GM12872 (cell line): Measurements from ENCODE around the gene WDR54.

Source experiments
- TF ChIP-seq, protein P1 (sequence below): IDR thresholded peaks from 3 replicates; pipeline ENCODE4 v1.5.1; 2011; ENCODE audit warnings: low read depth, mild to moderate bottlenecking, low read length, moderate library complexity; ENCODE audit not compliant: insufficient read depth

WDR54 gene

DNA sequence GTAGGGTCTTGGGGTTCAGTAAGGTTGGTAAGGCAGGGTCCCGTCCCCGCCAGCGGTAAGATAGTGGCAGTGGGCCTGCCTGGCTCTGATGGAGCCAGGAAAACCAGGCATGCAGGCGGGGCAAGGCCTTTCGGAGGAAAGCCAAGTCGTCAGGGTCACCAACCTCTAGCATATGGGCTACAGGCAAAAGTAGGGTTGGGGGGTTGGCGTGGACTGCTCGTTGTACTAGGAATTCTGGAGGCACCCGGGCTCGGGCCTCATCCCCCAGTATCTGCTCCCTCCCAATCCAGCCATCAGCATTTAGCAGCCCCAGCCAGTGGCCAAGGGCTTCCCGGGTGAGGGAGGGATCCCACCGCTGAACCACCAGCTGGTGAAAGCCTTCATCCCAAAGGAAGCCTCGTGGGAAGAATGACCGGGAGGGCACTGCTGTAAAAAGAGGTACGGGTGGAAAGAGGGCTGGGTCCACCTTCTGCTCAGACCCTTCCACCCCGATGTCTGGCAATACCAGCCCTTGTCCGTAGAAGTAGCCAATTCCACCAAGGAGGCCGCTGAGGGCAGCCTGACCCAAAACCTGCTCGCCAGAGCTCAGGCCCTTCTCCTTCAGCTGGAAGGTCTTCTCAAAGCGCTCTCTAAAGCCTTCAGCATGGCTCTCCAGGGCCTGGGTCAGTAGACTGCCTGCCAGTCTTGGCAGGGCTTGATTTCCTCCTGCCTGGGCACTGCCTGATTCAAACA, 40.7 kb downstream of the WDR54 start:
- TF ChIP-seq, protein P1, sequence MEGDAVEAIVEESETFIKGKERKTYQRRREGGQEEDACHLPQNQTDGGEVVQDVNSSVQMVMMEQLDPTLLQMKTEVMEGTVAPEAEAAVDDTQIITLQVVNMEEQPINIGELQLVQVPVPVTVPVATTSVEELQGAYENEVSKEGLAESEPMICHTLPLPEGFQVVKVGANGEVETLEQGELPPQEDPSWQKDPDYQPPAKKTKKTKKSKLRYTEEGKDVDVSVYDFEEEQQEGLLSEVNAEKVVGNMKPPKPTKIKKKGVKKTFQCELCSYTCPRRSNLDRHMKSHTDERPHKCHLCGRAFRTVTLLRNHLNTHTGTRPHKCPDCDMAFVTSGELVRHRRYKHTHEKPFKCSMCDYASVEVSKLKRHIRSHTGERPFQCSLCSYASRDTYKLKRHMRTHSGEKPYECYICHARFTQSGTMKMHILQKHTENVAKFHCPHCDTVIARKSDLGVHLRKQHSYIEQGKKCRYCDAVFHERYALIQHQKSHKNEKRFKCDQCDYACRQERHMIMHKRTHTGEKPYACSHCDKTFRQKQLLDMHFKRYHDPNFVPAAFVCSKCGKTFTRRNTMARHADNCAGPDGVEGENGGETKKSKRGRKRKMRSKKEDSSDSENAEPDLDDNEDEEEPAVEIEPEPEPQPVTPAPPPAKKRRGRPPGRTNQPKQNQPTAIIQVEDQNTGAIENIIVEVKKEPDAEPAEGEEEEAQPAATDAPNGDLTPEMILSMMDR = no peak

- TF ChIP-seq, protein P1 = no peak
These were observed 41.2 kb downstream of the WDR54 start for GRCh38 chr2:74462786-74463105.

- TF ChIP-seq, protein P1 = no peak
These were observed 42.9 kb downstream of the WDR54 start for GRCh38 chr2:74464406-74464805.

DNA sequence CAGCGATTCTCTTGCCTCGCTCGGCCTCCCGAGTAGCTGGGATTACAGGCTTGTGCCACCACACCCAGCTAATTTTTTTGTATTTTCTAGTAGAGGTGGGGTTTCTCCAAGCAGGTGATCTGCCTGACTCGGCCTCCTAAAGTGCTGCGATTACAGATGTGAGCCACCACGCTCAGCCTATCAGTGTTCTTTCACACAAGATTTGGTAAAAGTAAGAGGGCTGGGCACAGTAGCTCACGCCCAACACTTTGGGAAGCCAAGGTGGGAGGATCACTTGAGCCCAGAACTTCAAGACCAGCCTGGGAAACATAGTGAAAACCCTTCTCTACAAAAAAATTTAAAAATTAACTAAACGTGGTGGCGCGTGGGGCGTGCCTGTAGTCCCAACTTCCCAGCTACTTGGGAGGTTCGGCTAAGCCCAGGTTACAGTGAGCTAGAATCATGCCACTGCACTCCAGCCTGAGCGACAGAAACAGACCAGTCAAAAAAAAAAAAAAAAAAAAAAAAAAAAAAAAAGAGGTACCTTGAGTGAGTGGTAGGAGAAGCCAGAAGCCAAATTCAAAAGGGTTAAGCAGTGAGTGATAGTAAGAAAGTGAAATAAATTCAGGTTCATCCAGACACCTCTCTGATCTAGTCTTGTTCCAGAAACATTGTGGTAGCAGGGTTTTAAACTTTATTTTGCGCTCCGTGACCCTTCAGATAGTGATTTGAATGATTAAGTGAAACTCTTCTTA, 50.0 kb downstream of the WDR54 start:
- TF ChIP-seq, protein P1 = no peak

DNA sequence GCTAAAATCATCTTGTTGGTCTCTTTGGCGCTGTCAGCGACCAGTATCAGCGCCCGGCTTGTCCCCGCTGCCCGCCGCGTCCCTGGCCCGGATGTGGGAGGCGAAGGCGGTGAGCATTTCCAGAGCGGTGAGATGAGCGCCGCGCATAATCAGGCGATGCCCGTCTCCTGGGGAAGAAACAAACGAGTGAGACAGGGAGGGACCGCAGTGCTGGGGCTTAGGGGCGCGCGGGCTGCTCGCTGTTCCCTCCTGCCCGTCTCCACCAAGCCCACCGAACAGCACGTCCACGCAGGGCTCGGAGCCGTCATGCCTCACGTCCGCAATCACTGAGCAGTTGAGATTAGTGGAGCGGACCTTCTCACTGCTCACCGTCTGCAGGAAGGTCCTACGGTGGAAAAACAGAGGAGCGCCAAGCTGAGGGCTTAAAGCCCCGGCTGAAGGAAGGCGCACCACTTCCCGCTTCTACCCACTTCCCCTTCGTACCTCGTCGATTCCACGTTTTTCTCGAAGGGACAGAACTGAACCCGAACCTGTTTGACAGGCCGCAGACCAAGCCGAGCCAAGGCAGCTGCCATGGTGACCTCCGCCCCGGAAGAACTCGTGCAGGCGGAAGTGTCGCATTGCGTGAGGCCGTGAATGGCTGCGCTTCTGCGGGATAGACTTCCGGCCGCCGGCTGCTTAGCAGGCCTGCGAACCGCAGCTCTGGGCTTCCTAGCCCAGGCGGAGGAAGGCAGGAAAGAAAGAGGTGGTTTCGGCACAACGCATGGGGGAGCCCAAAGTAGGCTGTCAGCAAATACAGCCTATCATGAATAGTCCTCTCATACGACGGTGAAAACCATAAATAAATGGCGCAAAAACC, 50.8 kb downstream of the WDR54 start, which contains the start of gene MRPL53:
Gene MRPL53, minus strand, starts transcription at position 595 of the 859 bp plus-strand sequence. Its CDS starts 20 bp downstream, at position 575.
- TF ChIP-seq, protein P1 = no peak

- TF ChIP-seq, protein P1 = no peak
These were observed 51.4 kb downstream of the WDR54 start for GRCh38 chr2:74472945-74473258.

- TF ChIP-seq, protein P1 = no peak
These were observed 53.0 kb downstream of the WDR54 start for GRCh38 chr2:74474481-74474880.
